Parathyroid adenoma (tissue), 2 donors: ENCODE measurements around the gene PIGH.

Source experiments
- H2AFZ ChIP-seq: fragments of 300-600 bp; sonication (generic); one replicate; pipeline ENCODE4 v1.7.0; 2017; ENCODE audit warnings: antibody characterized with exemption, mild to moderate bottlenecking
- H3K27ac ChIP-seq: fragments of 300-600 bp; sonication (generic); one replicate; pipeline ENCODE4 v1.7.0; 2017
- H3K27me3 ChIP-seq: fragments of 300-600 bp; sonication (generic); one replicate; pipeline ENCODE4 v1.7.0; 2017; ENCODE audit warnings: low read length; ENCODE audit not compliant: control insufficient read depth, insufficient read depth
- H3K36me3 ChIP-seq: fragments of 300-600 bp; sonication (generic); one replicate; pipeline ENCODE4 v1.7.0; 2017; ENCODE audit warnings: low read length; ENCODE audit not compliant: control insufficient read depth, insufficient read depth
- H3K4me1 ChIP-seq: fragments of 300-600 bp; sonication (generic); one replicate; pipeline ENCODE4 v1.7.0; 2017; ENCODE audit warnings: control low read depth
- H3K4me2 ChIP-seq: fragments of 300-600 bp; sonication (generic); one replicate; pipeline ENCODE4 v1.7.0; 2017; ENCODE audit warnings: low read length
- H3K4me3 ChIP-seq: fragments of 300-600 bp; sonication (generic); one replicate; pipeline ENCODE4 v1.7.0; 2017; ENCODE audit warnings: low read depth, low read length
- H3K79me2 ChIP-seq: fragments of 300-600 bp; sonication (generic); one replicate; pipeline ENCODE4 v1.7.0; 2017; ENCODE audit warnings: control low read depth
- H3K9ac ChIP-seq: fragments of 300-600 bp; sonication (generic); one replicate; pipeline ENCODE4 v1.7.0; 2017; ENCODE audit warnings: mild to moderate bottlenecking
- H3K9me3 ChIP-seq: fragments of 300-600 bp; sonication (generic); one replicate; pipeline ENCODE4 v1.7.0; 2017; ENCODE audit warnings: low read length; ENCODE audit not compliant: control insufficient read depth
- TF ChIP-seq, protein P1 (sequence below): fragments of 300-600 bp; sonication (generic); IDR thresholded peaks from one replicate; pipeline ENCODE4 v1.7.0; 2017; ENCODE audit warnings: antibody characterized with exemption, mild to moderate bottlenecking
- donor health status: primary hyperparathyroidism.

Gene PIGH

DNA sequence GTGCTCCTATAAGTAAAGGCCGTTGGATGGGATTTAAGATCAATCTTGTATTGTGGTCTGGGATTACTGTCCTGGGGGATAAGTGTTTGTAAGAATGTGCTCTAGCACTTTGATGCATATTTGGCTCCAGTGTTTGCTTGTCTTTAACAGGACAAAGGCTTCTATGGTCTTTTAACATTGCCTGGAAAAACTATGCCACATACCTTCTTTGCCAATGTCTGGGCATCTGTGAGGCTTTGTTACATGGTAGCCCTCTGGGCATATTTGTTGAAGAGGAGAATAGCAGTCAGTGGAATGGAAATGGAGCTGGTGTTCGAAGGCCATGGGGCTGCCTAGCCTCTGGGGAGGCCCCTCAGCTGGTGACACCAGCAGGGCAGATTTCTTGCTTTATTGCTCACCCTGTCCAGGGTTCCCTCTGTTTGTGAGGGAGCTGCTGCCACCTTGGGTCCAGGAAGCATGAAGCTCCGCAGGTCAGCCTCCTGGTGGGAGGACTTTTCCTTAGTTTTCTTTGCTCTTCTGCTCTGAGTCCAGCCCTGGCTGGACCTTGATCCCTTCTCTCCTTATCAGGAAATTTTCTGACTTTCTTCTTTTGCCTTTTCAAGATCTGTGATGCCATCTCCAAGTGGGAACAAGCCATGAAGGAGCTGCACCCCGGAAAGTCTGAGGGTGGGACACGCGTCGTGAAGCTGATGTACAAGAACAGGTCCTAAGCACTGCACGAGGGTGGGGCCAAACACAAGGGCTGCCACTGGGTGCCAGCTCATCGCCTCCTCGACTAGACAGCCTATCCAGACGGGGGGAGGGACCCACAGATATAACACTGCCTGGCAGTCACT, 19.5 kb downstream of the PIGH start:
- H3K4me2 ChIP-seq = no peak overlapping the region
- no peak overlapping the region for H3K4me3 ChIP-seq
- no peaks in the 10 kb centered on the region for H3K79me2 ChIP-seq
- H3K4me1 ChIP-seq = no peaks in the 10 kb centered on the region
- no peaks in the 10 kb centered on the region for H3K9me3 ChIP-seq
- no peak overlapping the region for H3K27ac ChIP-seq
- H3K9ac ChIP-seq = no peak overlapping the region
- H3K27me3 ChIP-seq = no peaks in the 10 kb centered on the region
- H2AFZ ChIP-seq = no peak overlapping the region
- TF ChIP-seq, protein P1, sequence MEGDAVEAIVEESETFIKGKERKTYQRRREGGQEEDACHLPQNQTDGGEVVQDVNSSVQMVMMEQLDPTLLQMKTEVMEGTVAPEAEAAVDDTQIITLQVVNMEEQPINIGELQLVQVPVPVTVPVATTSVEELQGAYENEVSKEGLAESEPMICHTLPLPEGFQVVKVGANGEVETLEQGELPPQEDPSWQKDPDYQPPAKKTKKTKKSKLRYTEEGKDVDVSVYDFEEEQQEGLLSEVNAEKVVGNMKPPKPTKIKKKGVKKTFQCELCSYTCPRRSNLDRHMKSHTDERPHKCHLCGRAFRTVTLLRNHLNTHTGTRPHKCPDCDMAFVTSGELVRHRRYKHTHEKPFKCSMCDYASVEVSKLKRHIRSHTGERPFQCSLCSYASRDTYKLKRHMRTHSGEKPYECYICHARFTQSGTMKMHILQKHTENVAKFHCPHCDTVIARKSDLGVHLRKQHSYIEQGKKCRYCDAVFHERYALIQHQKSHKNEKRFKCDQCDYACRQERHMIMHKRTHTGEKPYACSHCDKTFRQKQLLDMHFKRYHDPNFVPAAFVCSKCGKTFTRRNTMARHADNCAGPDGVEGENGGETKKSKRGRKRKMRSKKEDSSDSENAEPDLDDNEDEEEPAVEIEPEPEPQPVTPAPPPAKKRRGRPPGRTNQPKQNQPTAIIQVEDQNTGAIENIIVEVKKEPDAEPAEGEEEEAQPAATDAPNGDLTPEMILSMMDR = no peak
- H3K36me3 ChIP-seq = no peaks in the 10 kb centered on the region

DNA sequence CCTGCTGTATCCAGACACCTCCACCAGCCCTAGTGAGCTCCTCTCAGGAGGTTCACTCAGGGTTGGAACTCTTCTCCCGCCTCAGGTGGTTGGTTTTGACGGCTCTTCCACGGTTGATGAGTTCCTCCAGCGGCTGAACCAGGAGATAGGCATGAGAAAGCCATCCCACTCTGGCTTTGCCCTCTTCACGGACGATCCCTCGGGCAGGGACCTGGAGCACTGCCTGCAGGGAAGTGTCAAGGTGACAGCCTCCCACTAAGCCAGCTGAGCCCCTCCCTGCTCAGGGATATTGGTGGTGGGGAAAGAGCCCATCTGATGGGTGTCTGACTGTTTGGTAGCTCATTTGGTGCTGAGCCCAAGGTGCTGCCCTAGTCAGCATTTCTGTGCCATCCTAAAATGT, 20.4 kb downstream of the PIGH start:
- H3K4me2 ChIP-seq = no peak overlapping the region
- no peak overlapping the region for H2AFZ ChIP-seq
- H3K27me3 ChIP-seq = no peaks in the 10 kb centered on the region
- no peaks in the 10 kb centered on the region for H3K36me3 ChIP-seq
- H3K79me2 ChIP-seq = no peaks in the 10 kb centered on the region
- H3K27ac ChIP-seq = no peak overlapping the region
- TF ChIP-seq, protein P1 = no peak
- no peaks in the 10 kb centered on the region for H3K9me3 ChIP-seq
- no peak overlapping the region for H3K9ac ChIP-seq
- H3K4me3 ChIP-seq = no peak overlapping the region
- H3K4me1 ChIP-seq = no peaks in the 10 kb centered on the region

DNA sequence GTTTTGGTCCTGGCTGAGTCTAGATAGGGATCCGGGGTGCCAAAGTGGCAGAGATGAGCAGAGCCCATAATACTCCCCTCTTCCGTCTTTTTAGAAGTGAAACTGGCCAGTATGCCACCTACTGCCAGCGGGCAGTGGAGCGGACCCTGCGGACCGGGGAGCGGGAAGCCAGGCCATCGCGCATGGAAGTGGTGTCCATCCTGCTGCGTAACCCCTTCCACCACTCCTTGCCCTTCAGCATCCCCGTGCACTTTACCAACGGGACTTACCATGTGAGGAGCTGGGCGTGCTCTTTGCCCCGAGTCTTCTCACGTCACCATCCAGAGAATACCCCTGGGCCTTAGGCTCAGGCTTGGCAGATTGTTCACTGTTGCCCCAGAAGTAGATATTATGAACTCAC, 21.0 kb downstream of the PIGH start:
- H3K4me1 ChIP-seq = no peaks in the 10 kb centered on the region
- no peak overlapping the region for H3K27ac ChIP-seq
- no peaks in the 10 kb centered on the region for H3K9me3 ChIP-seq
- no peak overlapping the region for H3K9ac ChIP-seq
- TF ChIP-seq, protein P1 = no peak
- H3K79me2 ChIP-seq = no peaks in the 10 kb centered on the region
- no peak overlapping the region for H3K4me2 ChIP-seq
- no peaks in the 10 kb centered on the region for H3K36me3 ChIP-seq
- no peaks in the 10 kb centered on the region for H3K27me3 ChIP-seq
- H2AFZ ChIP-seq = no peak overlapping the region
- H3K4me3 ChIP-seq = no peak overlapping the region

DNA sequence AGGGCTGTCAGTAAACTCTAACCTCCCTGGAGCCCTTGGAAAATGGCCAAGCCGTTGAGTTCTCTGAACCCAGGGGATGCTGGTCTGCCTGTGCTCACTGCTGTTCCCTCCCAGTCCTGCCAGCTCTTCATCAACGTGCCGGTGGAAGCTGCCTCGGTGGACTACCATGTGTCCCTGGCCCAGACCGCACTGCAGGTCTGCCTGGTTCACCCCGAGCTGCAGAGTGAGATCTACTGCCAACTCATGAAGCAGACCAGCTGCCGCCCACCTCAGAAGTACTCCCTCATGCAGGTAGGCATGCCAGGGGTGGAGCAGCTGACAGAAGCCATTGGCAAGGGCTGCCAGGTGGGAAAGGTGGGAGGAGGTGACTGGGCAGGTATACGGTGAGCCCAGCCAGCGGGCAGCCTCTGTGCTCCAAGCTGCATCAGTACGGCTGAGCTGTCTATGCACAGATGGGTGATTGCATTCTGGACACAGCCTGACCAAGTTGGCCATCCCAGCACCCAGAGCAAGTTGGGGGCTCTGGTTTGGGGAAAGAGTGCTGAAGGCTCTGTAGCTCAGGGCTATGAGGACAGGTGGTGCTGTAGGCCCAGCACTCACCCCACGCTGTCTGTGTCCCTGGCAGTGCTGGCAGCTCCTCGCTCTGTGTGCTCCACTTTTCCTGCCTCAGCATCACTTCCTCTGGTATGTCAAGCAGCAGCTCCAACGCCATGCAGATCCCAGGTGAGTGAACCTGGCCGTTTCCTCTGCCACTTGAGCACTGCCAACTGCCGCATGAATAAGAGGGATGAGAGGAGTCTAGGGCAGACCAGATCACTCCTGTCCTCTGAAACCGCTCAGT, 21.9 kb downstream of the PIGH start:
- H3K4me3 ChIP-seq = no peak overlapping the region
- H3K27ac ChIP-seq = no peak overlapping the region
- no peaks in the 10 kb centered on the region for H3K27me3 ChIP-seq
- TF ChIP-seq, protein P1 = no peak
- no peaks in the 10 kb centered on the region for H3K79me2 ChIP-seq
- no peak overlapping the region for H3K9ac ChIP-seq
- H3K4me2 ChIP-seq = no peak overlapping the region
- H3K4me1 ChIP-seq = no peaks in the 10 kb centered on the region
- H3K9me3 ChIP-seq = no peaks in the 10 kb centered on the region
- no peak overlapping the region for H2AFZ ChIP-seq
- H3K36me3 ChIP-seq = no peaks in the 10 kb centered on the region
